ENCODE results near the gene ZBTB16. TPM values are rescaled to one million over a fixed set of nuclear protein-coding genes. Genes with fewer than 3 reads are reported as not detected.

ZBTB16 gene
- total and polyA plus RNA-seq, 8 donors = 7.9 to 318 (median 55.3) TPM

GRCh38 chr11:114213622-114214021 lies 154.1 kb downstream of the ZBTB16 start:
- intact Hi-C loops (cut with DNase I; ENCODE audit: low total_unique reads) = no loop called here
- WGBS, 5 donors = 88 to 93% (median 90%) methylated on average over 2 of the region's 2 CpGs
- Histone ChIP-seq H3K36me3 (peaks cover 0 to 51% (median 48%) of the 10 kb centered on the region in 4 donors), H3K9me3 (no peaks in the 10 kb centered on the region), H3K4me1 (peaks cover 28 to 69% (median 46%) of the 10 kb centered on the region in 4 donors), H3K27ac (no peak overlapping the region), H3K4me3 (no peak overlapping the region), H3K27me3 (no peaks in the 10 kb centered on the region)
- DNase-seq = no peak
- TF ChIP-seq POLR2A (IDR thresholded peaks at IDR 0.05) = no peak
- TF ChIP-seq POLR2AphosphoS5 (IDR thresholded peaks at IDR 0.05) = no peak
- no peak for TF ChIP-seq CTCF (IDR thresholded peaks at IDR 0.05)
- no peak for TF ChIP-seq EP300 (IDR thresholded peaks at IDR 0.05)

GRCh38 chr11:114215428-114215827 lies 155.9 kb downstream of the ZBTB16 start:
- H3K4me3 ChIP-seq = no peak overlapping the region
- H3K9me3 ChIP-seq = no peaks in the 10 kb centered on the region
- TF ChIP-seq POLR2AphosphoS5 (IDR thresholded peaks at IDR 0.05) (no peak), EP300 (IDR thresholded peaks at IDR 0.05) (no peak), CTCF (IDR thresholded peaks at IDR 0.05) (no peak), POLR2A (IDR thresholded peaks at IDR 0.05) (no peak)
- H3K4me1 ChIP-seq = peaks cover 31 to 70% (median 55%) of the 10 kb centered on the region in 4 donors
- H3K27me3 ChIP-seq = no peaks in the 10 kb centered on the region
- H3K36me3 ChIP-seq = peaks cover 0 to 39% (median 35%) of the 10 kb centered on the region in 4 donors
- no peak for DNase-seq
- WGBS, 5 donors = 86 to 100% (median 91%) methylated on average over 3 of the region's 3 CpGs
- peak overlapping the region in 1 of 5 donors; percentile 40 for H3K27ac ChIP-seq
- intact Hi-C loops (cut with DNase I; ENCODE audit: low total_unique reads) = no loop called here

- H3K27me3 ChIP-seq = no peaks in the 10 kb centered on the region
- 45 to 65% (median 55%) methylated on average over 6 of the region's 6 CpGs for WGBS, 5 donors
- no peaks in the 10 kb centered on the region for H3K9me3 ChIP-seq
- H3K27ac ChIP-seq = peak overlapping the region in 3 of 5 donors; percentile 7 to 40 (median 18)
- intact Hi-C loops (cut with DNase I; ENCODE audit: low total_unique reads) = no loop called here
- no peak for DNase-seq
- TF ChIP-seq CTCF (IDR thresholded peaks at IDR 0.05) = no peak
- TF ChIP-seq POLR2A (IDR thresholded peaks at IDR 0.05) = no peak
- TF ChIP-seq EP300 (IDR thresholded peaks at IDR 0.05) = no peak
- TF ChIP-seq POLR2AphosphoS5 (IDR thresholded peaks at IDR 0.05) = peak in 1 of 3 donors; percentile 9
- peaks cover 28 to 70% (median 58%) of the 10 kb centered on the region in 4 donors for H3K4me1 ChIP-seq
- H3K36me3 ChIP-seq = peaks cover 0 to 33% (median 30%) of the 10 kb centered on the region in 4 donors
- no peak overlapping the region for H3K4me3 ChIP-seq
These were observed 156.6 kb downstream of the ZBTB16 start for GRCh38 chr11:114215871-114216795.

GRCh38 chr11:114216796-114217180 lies 157.3 kb downstream of the ZBTB16 start:
- 75 to 85% (median 79%) methylated on average over 2 of the region's 2 CpGs for WGBS, 5 donors
- Histone ChIP-seq H3K4me3 (no peak overlapping the region), H3K4me1 (peaks cover 28 to 73% (median 57%) of the 10 kb centered on the region in 4 donors), H3K27ac (no peak overlapping the region), H3K9me3 (no peaks in the 10 kb centered on the region), H3K36me3 (peaks cover 0 to 33% (median 27%) of the 10 kb centered on the region in 4 donors), H3K27me3 (no peaks in the 10 kb centered on the region)
- intact Hi-C loops (cut with DNase I; ENCODE audit: low total_unique reads) = no loop called here
- DNase-seq = no peak
- TF ChIP-seq POLR2A (IDR thresholded peaks at IDR 0.05) = no peak
- TF ChIP-seq EP300 (IDR thresholded peaks at IDR 0.05) = no peak
- TF ChIP-seq POLR2AphosphoS5 (IDR thresholded peaks at IDR 0.05) = no peak
- TF ChIP-seq CTCF (IDR thresholded peaks at IDR 0.05) = no peak

Data from stomach (tissue), 9 donors.